Fibroblast of the aortic adventitia (primary cell): Measurements from ENCODE around the gene RASGRP3. TPM values are rescaled to one million over a fixed set of nuclear protein-coding genes. Genes with fewer than 3 reads are reported as not detected.

Source experiments
- DNase-seq: peaks from one replicate; pipeline ENCODE4 v3.0.0-alpha.2; 2010; ENCODE audit warnings: low read depth
- H3K4me3 ChIP-seq: 2 replicates; pipeline ENCODE4 v1.5.1; 2011; ENCODE audit warnings: low read depth, mild to moderate bottlenecking, control low read depth, low read length, moderate library complexity
- total RNA-seq: library from RNA; depleted of rRNA; stranded (reverse); fragments of >200 nt; gene quantifications from 2 replicates; pipeline ENCODE4 v1.2.3, GENCODE V29; 2012; ENCODE audit warnings: low replicate concordance
- TF ChIP-seq, protein P1 (sequence below): IDR thresholded peaks from 2 replicates; pipeline ENCODE4 v1.5.1; 2011; ENCODE audit warnings: mild to moderate bottlenecking, low read length, control low read depth, inconsistent platforms; ENCODE audit not compliant: insufficient read depth

Gene RASGRP3
- total RNA-seq, 1 donor = 7.8 TPM

DNA sequence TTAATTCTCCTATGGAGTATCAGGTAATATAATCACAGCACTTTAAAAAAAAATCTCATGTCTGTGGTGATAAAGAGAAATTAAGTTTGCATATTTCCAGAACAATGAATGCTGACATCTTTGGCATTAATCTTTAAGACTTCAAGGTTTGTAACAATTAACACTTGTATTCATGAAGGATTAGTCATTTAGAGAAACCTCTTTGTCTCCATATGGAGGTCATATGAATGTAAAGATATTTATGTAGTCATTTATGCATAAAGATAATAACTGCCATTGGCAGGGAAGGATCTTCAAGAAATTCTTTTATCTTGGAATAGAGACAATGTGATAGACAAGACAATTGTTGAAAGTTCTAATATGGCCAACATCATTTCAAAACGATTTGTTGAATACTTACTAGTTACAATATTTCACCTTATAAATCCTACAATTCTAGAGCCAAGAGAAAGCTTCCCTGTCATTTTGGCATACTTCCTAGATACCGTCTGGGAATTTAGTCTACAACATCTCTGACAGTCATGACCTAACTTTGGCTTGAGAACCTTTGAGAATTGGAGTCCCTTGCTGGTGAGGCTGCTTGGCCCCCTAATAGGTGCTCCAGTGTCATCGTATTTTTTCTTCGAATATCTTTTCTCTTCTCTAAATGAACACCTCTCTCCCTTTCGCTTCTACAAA, 33.6 kb downstream of the RASGRP3 start:
- peak; percentile 25 for DNase-seq

DNA sequence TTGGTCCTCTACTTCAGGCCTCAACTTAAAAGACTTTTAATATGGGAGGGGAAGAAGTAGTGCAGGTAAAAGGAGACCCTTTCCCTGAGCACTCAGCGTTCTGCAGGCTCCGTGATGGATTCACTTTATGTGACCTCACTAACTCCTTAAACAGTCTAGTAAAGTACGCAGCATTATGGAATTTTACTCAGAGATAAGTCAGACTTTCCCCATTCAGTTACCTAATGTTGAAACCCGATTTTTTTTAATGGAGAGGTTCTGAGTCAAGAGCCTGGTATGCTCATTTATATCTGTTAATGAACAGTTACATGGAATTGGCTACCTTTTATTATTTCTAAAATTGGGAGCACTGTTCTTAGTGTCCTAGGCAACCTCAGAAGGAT, 34.1 kb downstream of the RASGRP3 start:
- TF ChIP-seq, protein P1, sequence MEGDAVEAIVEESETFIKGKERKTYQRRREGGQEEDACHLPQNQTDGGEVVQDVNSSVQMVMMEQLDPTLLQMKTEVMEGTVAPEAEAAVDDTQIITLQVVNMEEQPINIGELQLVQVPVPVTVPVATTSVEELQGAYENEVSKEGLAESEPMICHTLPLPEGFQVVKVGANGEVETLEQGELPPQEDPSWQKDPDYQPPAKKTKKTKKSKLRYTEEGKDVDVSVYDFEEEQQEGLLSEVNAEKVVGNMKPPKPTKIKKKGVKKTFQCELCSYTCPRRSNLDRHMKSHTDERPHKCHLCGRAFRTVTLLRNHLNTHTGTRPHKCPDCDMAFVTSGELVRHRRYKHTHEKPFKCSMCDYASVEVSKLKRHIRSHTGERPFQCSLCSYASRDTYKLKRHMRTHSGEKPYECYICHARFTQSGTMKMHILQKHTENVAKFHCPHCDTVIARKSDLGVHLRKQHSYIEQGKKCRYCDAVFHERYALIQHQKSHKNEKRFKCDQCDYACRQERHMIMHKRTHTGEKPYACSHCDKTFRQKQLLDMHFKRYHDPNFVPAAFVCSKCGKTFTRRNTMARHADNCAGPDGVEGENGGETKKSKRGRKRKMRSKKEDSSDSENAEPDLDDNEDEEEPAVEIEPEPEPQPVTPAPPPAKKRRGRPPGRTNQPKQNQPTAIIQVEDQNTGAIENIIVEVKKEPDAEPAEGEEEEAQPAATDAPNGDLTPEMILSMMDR = no peak
- H3K4me3 ChIP-seq = no peak overlapping the region
- DNase-seq = no peak

More for the DNA sequence above, 33.6 kb downstream of the RASGRP3 start:
- TF ChIP-seq, protein P1 = no peak
- no peak overlapping the region for H3K4me3 ChIP-seq

DNA sequence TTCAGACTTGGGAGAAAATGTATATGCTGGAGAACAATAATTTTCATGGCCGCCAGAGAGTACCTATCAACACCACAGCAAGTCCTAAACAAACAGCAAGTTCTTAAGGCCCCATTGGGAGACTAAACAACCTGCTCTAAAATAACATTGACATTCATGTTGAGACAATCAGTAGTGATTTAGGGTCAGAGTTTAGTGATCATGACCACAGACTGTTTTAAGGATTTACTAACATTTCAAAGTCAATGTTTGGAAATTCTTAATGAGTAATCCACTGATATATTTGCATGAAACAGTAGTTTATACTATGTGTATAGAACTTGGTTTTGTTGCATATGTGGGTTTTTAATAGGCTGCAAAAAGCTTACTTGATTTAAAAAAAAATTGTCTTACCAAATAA, 34.7 kb downstream of the RASGRP3 start:
- DNase-seq = no peak
- H3K4me3 ChIP-seq = no peak overlapping the region
- TF ChIP-seq, protein P1 = no peak

DNA sequence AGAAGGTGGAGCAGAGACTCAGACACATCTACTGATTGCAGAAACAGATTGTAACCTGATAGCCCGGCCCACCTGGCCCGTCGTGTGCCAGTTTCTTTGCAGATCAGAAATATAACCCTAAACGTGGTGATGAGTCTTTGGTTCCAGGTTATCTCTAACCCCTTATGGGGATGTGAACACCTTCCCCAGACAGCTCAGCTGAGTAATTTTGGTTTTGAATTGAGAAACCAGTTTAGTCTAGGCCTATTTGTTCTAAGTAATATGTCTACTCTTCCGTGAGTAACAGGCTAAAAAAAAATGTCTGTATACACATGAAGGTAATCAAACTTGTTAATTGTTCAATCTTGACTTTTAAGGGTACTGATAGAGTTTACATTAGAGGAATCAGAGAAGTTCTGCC, 35.7 kb downstream of the RASGRP3 start:
- TF ChIP-seq, protein P1 = no peak
- no peak for DNase-seq
- H3K4me3 ChIP-seq = no peak overlapping the region

DNA sequence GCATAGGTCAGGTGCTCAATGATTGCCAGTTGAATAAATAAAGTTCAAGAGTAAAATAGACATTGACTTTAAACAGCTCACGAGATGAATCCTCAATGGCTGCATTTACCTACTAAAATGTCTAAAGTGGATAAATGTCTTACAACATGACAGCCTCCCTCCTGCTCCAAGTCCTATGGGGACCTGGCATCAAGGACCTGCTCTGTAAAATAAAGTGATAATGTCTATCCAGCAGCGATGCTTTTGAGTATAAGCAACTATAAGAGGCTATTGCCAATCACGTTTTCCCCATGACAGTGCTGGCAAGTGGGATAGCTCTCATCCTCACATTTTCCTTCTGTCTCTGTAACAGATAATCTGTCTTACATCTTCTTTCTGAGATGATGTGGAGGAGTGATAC, 37.0 kb downstream of the RASGRP3 start:
- TF ChIP-seq, protein P1 = no peak
- no peak for DNase-seq
- no peak overlapping the region for H3K4me3 ChIP-seq

DNA sequence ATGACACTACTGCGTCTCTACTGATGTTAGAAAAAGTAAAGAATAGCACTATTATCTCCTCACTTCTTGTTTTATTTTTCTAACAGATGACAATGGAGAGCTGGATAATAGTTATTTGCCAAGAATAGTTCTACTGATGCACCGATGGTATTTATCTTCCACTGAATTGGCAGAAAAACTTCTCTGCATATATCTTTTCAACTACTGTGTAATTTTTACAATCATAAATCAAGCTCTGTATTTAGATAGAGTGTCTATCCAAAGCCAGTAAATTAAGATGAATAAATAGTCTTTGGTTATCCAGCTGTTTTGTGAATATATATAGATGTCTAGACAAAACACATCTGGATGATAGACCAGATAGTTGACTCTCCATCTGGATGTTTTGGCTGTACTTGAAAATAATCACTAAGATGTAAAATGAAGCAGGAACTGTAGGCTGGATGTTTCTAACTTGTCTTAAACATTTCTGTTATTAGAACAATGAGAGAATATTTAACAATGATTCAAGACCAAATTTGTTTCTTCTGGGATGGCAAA, 40.1 kb downstream of the RASGRP3 start:
- H3K4me3 ChIP-seq = no peak overlapping the region
- no peak for DNase-seq

More for the DNA sequence above, 40.1 kb downstream of the RASGRP3 start:
- TF ChIP-seq, protein P1 = no peak
